HEK293T (cell line): ENCODE measurements around the gene HOMER3.

ENCODE experiments used
- CTCF ChIA-PET: fragments of 350-600 bp; formaldehyde crosslinking; extraction: SDS; loops from one replicate; lab custom pipeline; 2021; ENCODE audit warnings: antibody characterized with exemption, inconsistent platforms; lab: Yijun Ruan, JAX
- POLR2A ChIA-PET: fragments of 350-600 bp; formaldehyde crosslinking; extraction: SDS; loops from one replicate; lab custom pipeline; 2020; ENCODE audit warnings: antibody characterized with exemption, inconsistent platforms; lab: Yijun Ruan, JAX
- DNase-seq: peaks from one replicate; pipeline ENCODE4 v3.0.0; 2012; ENCODE audit warnings: mixed read lengths; ENCODE audit errors: extremely low spot score
- ARNT ChIP-seq: fragments of 450-650 bp; IDR thresholded peaks from 2 replicates; pipeline ENCODE4 v1.6.1; 2017; ENCODE audit warnings: mild to moderate bottlenecking
- BHLHE40 ChIP-seq: fragments of 450-650 bp; IDR thresholded peaks from 2 replicates; pipeline ENCODE4 v1.6.1; 2016; ENCODE audit warnings: mild to moderate bottlenecking, moderate library complexity, borderline replicate concordance
- CTBP1 ChIP-seq: fragments of 450-650 bp; IDR thresholded peaks from 2 replicates; pipeline ENCODE4 v1.6.1; 2016; ENCODE audit warnings: borderline replicate concordance
- ELF4 ChIP-seq: fragments of 450-650 bp; IDR thresholded peaks from 2 replicates; pipeline ENCODE4 v1.6.1; 2017; ENCODE audit warnings: antibody characterized with exemption
- FOXA1 ChIP-seq: fragments of 450-650 bp; IDR thresholded peaks from 2 replicates; pipeline ENCODE4 v1.6.1; 2016; ENCODE audit warnings: mild to moderate bottlenecking
- FOXK2 ChIP-seq: fragments of 450-650 bp; IDR thresholded peaks from 2 replicates; pipeline ENCODE4 v1.6.1; 2016; ENCODE audit warnings: mild to moderate bottlenecking
- FOXM1 ChIP-seq: fragments of 450-650 bp; IDR thresholded peaks from 2 replicates; pipeline ENCODE4 v1.6.1; 2017; ENCODE audit warnings: mild to moderate bottlenecking, borderline replicate concordance
- HDGF ChIP-seq: fragments of 450-650 bp; IDR thresholded peaks from 2 replicates; pipeline ENCODE4 v1.6.1; 2017; ENCODE audit warnings: antibody characterized with exemption, borderline replicate concordance
- L3MBTL2 ChIP-seq: fragments of 450-650 bp; conservative IDR thresholded peaks from 2 replicates; pipeline ENCODE4 v1.6.1; 2016; ENCODE audit warnings: mild to moderate bottlenecking
- LEF1 ChIP-seq: fragments of 450-650 bp; IDR thresholded peaks from 2 replicates; pipeline ENCODE4 v1.6.1; 2017; ENCODE audit warnings: mild to moderate bottlenecking, borderline replicate concordance
- NFRKB ChIP-seq: fragments of 450-650 bp; IDR thresholded peaks from 2 replicates; pipeline ENCODE4 v1.6.1; 2016; ENCODE audit warnings: mild to moderate bottlenecking, moderate library complexity
- PKNOX1 ChIP-seq: fragments of 450-650 bp; IDR thresholded peaks from 2 replicates; pipeline ENCODE4 v1.6.1; 2016
- SP1 ChIP-seq: fragments of 450-650 bp; IDR thresholded peaks from 2 replicates; pipeline ENCODE4 v1.6.1; 2017
- SUZ12 ChIP-seq: fragments of 450-650 bp; IDR thresholded peaks from 2 replicates; pipeline ENCODE4 v1.6.1; 2016; ENCODE audit warnings: mild to moderate bottlenecking
- TARDBP ChIP-seq: fragments of 450-650 bp; IDR thresholded peaks from 2 replicates; pipeline ENCODE4 v1.6.1; 2016
- ZNF384 ChIP-seq: fragments of 450-650 bp; IDR thresholded peaks from 2 replicates; pipeline ENCODE4 v1.6.1; 2016

Gene HOMER3

DNA sequence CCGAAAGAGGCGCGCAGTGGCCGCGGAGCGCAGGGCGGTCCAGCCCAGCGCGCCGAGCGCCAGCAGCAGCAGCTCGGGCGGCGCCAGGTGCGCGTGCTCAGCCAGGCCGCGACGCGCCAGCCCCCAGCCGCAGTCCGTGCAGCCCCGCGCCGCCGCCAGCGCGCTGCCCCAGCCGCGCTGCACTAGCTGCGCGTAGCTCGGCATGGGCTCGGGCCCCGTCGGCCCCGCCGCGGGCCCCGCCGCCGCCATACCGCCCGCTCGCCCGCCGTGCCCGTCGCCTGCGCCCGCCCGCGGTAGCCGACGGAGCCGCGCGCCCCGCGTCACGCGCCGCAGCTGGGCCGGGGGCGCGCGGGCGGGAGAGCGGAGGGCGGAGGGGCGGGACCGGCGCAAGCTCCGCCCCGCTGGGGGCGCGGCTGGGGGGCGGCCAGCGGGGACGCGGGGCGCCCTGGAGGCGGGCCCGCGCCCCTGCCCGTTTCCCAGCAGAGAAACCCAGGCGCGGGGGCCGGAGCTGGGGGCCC is 45.1 kb downstream of the HOMER3 start, which contains the start of gene CERS1:
Gene CERS1, minus strand, starts transcription at position 335 of the 518 bp plus-strand sequence. Its CDS starts 86 bp downstream, at position 249.
- DNase-seq, result peak; percentile 72
- ChIA-PET CTCF (interaction anchor here (0.7 to 2.2 kb wide), 3 partner anchors 19 to 91 kb away, joined by 3 to 7 read pairs (median 7); no protein-coding TSS in a partner anchor), POLR2A (interaction anchor here (0.9 to 1.4 kb wide), 3 partner anchors 12 to 91 kb away, joined by 4 to 6 read pairs (median 5); partner anchors contain the start of gene COPE)
- no peak for TF ChIP-seq CTBP1
- TF ChIP-seq FOXM1, result no peak
- no peak for TF ChIP-seq ARNT

- DNase-seq, result peak; percentile 63
- CTCF ChIA-PET, result interaction anchor here (0.7 to 2.2 kb wide), 9 partner anchors 13 to 194 kb away, joined by 3 to 7 read pairs (median 4); no protein-coding TSS in a partner anchor
- TF ChIP-seq NFRKB (no peak), ELF4 (no peak), FOXM1 (no peak), ZNF384 (no peak), LEF1 (no peak), L3MBTL2 (no peak), FOXK2 (no peak), FOXA1 (no peak), ARNT (no peak), PKNOX1 (no peak), BHLHE40 (no peak), TARDBP (no peak), HDGF (no peak), SP1 (no peak), CTBP1 (no peak)
- POLR2A ChIA-PET, result interaction anchor here (0.9 to 1.3 kb wide), 5 partner anchors 12 to 92 kb away, joined by 3 to 6 read pairs (median 4); partner anchors contain the start of gene COPE
Observed at GRCh38 chr19:18895038-18895823, 45.8 kb downstream of the HOMER3 start.

DNA sequence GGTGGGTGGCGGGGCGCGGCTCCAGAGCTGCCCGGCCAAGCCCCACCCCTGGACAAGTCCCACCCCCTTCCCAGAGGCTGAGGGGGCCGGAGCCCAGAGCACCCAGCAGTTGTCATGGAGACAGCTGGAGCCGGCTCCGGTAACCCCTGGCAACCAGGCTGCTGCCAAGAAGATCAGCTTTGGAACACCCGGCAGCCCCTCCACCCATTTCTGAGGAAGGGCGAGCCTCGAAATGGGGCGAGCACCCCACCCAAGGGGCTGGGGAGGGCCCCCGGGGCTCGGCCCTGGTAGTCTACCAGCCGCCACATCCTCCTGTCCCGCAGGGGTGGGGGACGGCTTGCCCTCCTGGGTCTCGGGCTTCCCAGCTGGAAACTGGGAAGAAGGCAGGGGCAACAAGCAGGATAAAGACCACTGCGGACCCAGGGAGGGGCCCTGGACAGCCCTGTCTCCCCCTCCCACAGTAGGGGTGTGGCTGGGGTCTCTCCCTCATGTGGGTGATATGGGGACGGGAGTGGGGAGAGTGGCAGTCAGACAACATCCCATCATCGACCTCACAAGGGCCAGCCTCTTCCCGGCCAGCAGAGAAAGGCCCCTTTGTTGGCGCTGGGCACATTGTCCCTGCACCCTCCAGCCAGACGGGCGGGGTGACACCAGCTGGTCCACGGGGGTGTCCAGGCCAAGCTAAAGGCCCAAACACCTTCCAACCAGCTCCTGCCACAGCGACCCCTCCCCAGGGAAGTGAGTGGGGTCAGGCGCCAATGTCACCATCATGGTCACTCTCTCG is 46.6 kb downstream of the HOMER3 start:
- ChIA-PET POLR2A (interaction anchor here (1.0 to 1.3 kb wide), 3 partner anchors 14 to 92 kb away, joined by 3 to 4 read pairs (median 3); no protein-coding TSS in a partner anchor), CTCF (interaction anchor here (0.6 to 2.5 kb wide), 8 partner anchors 14 to 195 kb away, joined by 3 to 10 read pairs (median 4); no protein-coding TSS in a partner anchor)
- TF ChIP-seq FOXK2 (no peak), SUZ12 (no peak), TARDBP (no peak), BHLHE40 (no peak), HDGF (no peak), SP1 (no peak), ZNF384 (no peak), ELF4 (no peak), CTBP1 (no peak)
- DNase-seq, result no peak

DNA sequence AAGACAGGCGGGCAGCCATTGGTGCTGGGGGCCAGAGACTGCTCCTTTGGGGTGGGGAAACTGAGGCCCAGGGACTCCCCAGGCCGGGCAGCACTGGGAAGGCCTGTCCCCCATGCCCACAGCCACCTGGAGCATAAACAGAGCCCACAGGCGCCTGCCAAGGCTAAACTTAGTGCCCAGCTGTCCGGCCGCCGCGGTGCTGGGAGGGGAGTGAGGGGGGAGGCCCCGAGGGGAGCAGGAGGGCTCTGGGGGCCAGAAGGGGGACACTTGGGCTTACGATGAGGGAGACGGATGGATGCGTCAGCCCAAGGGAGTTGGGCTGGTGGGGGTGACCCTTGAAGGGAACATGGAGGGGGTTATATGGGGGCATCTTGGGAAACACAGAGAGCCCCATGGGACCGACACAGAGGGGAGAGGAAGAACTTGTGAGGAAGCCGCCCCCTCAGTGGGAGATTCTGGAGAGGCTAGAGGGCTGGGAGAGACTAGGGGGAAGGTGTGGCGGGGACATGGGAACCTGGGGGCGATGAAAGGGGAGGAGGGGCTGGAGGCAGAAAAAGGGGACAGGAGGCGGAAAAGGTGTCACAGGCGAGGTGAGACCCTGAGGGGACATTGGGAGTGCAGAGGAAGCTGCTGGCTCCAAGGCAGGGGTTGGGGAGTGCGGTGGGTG is 47.3 kb downstream of the HOMER3 start:
- TF ChIP-seq LEF1 (no peak), NFRKB (no peak), FOXM1 (no peak), FOXA1 (no peak), ELF4 (no peak), TARDBP (no peak), ZNF384 (no peak), SUZ12 (no peak), SP1 (no peak), BHLHE40 (no peak), ARNT (no peak), HDGF (no peak), FOXK2 (no peak), CTBP1 (no peak), L3MBTL2 (no peak), PKNOX1 (no peak)
- ChIA-PET CTCF (interaction anchor here (0.6 to 2.5 kb wide), 3 partner anchors 14 to 109 kb away, joined by 5 to 10 read pairs (median 6); no protein-coding TSS in a partner anchor), POLR2A (no interaction called here)
- DNase-seq, result no peak

- ChIA-PET CTCF (no interaction called here), POLR2A (no interaction called here)
- no peak for DNase-seq
- no peak for TF ChIP-seq BHLHE40
- TF ChIP-seq L3MBTL2, result no peak
- no peak for TF ChIP-seq LEF1
- no peak for TF ChIP-seq NFRKB
- TF ChIP-seq SP1, result no peak
- TF ChIP-seq TARDBP, result no peak
- TF ChIP-seq FOXM1, result no peak
- no peak for TF ChIP-seq ZNF384
- TF ChIP-seq ARNT, result no peak
- TF ChIP-seq PKNOX1, result no peak
- no peak for TF ChIP-seq FOXA1
- TF ChIP-seq FOXK2, result no peak
- TF ChIP-seq CTBP1, result no peak
- no peak for TF ChIP-seq HDGF
Observed at GRCh38 chr19:18889949-18890745, 50.9 kb downstream of the HOMER3 start.
